ENCODE results near the gene ABI3BP.

Gene ABI3BP

DNA sequence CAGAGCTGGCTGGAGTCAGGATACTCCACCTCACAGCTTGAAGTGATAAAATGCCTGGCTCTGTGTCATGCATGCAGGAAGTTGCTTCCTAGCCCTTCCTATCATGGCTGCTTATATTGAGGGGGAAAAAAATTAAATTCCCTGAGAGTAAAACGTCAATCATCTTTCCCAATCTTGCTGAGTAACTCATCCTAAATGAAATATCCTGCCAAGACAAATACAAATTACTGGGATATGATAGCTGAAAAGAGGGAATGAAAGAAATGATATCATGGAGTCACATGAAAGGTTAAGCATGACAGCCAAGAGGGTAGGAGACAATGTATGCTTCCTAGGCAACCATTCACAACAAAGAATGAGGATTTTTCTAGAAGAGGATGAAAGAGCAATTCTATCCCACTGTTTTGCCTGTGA lies 110.6 kb downstream of the ABI3BP start:
- DNase-seq: no peak

DNA sequence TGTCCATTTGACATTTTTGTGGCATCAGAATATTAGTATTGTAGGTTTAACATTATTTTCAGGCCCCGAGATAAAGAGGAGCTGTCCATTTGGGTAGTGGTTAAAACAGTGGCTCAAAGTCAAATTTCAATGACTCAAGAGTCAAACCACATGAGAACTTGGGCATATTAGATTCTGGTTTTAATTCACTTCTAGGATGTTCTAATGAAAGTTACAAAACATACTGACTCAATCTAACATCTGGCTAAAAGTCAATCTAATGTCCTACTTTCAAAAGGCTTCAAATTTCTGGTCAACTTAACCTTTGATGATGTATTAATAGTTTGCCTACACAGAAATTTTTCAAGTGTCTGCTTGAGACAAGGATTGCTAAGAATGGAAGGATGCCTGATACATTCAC lies 112.4 kb downstream of the ABI3BP start:
- DNase-seq: no peak

DNA sequence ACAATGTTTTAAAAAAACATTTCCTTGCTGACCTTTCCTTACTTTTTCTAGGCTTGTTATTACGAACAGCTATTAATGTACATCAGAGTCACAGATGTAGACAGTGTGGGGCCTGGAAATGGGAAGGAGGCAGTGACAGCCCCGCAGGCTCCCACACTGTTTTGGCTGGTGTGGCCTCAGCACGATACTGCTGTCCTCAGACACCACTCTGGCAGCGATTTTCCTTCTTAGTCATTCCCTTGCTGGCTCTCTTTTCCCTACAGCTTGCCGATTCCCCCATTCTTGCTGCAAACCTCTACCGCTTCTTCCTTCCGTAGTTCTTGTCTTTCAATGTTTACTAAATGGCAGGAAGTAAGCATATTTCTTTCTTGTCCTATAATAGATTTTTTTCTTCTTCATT lies 113.1 kb downstream of the ABI3BP start:
- DNase-seq: no peak

DNA sequence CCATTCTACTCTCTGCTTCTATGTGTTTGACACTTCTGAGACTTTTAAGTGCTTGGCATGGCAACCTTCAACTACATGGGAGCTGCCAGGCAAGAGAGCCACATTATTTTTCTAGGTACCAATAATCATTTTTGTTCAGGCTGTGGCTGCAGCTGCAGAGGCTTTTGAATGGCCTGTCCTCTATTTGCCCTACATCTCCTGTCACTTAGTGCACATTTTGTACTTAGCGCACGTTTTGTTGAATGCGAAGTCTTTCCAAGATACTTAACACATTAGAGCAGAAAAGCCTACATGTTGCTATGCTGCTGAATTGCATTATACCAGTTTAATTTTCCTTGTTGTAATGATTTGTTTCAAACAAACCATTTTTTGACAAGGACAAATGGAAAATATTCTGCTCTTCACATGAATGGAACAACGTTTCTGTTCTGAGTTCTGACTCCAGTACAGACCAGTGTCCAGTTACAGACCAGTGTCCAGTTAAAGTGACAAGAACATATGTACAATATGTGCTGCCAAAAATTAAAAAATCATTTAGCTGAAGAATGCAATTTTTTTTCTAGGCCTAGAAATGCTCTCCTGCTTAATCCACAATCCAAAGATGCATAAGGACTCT lies 113.9 kb downstream of the ABI3BP start:
- no peak for DNase-seq

DNA sequence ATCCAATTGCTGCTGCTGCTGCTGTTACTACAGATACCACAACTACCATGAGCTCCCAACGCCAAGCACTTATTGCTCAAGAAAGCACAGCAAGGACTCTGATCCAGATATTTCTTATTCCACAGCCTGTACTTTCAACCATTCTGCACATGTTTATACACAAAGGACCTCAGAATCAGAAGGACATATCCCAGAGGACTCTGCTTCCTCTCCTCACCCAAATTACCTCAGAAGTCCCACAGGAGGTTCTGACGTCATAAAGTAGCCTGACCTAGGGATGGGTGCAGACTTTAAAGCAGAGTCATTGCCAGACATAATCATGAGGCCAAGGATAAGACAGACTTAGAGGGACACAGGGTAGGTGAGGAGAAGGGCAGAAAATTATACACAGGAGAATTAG lies 115.9 kb downstream of the ABI3BP start:
- DNase-seq: no peak

DNA sequence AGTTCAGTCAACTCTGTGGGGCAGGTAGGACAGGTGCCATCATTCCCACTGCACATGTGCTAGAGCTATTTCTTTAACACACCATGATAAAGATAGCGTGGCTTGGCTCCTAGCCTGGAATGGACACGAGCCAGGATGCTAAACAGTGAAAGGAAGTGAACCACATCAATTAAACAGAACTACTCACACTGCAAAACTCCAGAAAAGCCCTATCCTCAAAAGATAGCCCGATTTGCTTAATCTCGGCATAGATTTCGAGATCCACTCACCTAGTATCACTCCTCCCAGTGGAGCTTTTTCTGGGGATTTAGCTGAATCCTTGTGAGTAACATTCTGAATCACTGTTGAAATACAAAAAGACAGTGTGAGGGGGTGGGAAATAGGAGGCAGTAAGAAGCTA lies 118.0 kb downstream of the ABI3BP start:
- DNase-seq: no peak

DNA sequence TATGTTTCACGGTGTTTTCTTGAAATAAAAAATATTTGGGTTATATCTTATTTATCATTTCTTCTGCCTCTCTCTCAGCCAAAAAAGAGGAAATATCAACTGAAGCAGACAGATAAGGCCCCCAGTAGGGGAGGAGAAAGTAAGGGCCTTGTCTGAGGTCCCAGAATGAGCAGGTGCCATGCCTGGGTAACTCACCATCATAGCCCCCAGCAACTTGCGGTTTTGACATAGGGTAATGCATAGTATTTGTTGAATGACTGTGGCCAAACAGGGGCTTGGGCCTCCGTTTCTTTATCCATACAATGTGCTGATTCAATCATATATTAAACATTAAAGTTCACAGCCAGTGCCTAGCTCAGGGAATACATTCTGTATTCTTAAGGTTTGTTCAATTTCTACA lies 119.6 kb downstream of the ABI3BP start:
- DNase-seq: no peak

DNA sequence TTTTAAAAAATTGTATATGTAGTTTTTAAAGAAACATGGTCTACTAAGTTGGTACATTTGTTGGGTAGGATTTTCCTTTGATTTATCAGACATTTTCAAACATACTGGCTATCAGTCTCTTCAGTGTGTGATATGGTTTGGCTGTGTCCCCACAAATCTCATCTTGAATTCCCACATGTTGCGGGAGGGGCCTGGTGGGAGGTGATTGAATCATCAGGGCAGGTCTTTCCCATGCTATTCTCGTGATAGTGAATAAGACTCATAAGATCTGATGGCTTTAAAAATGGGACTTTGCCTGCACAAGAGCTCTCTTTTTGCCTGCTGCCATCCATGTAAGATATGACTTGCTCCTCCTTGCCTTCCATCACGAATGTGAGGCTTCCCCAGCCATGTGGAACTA lies 121.9 kb downstream of the ABI3BP start:
- DNase-seq: no peak

DNA sequence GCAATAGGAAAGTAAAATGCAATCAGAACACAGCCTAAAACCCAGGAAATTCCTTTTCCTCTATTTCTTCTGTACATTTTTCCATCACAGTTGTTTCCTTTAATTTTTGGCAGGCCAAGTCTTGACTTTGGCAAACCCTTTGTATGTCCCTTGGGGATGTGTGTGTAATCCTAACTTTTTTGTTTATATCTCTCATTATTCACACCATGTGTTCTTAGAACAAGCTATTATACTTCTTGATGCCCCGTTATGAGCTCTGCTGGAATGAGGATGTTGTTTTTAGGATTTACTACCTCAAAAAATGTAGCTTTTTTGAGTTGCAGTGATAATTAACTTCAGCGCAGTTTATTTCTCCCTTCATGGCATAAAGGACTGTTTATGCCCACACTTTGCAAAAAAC lies 123.4 kb downstream of the ABI3BP start:
- no peak for DNase-seq

DNA sequence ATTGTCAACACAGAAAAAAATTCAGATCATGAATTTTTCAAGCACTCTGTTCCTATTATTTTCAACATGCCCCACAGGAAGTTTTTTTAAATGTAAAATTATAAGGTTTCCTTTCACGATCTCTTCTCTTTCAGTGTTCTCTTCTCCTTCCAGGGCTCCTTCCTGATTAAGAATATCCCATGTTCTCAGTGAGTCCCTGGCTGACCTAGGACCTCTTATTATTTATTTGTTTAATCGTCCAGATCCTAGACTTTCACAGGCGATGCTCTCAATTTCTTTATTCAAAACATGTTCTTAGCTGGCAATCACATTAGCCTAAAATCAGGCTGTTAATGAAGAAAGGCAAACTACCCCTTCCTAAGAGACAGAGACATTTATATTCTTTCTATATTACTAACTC lies 124.3 kb downstream of the ABI3BP start:
- no peak for DNase-seq

DNA sequence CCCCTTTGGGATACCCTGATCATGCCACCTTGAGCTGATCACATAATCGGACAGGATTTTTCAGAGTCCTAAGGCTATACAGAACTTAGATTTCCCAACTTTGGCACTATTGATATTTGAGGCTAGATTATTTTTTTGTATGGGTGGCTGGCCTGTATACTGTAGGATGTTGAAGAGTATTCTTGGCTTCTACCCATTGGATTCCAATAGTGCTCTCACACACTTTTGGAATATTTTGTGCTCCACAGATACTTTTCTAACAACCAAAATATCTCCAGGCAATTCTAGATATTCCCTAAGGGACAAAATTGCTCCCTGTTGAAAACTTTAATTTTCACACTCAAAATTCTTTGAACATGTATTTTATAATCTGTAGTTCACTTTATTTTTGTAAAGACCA lies 125.1 kb downstream of the ABI3BP start:
- no peak for DNase-seq

DNA sequence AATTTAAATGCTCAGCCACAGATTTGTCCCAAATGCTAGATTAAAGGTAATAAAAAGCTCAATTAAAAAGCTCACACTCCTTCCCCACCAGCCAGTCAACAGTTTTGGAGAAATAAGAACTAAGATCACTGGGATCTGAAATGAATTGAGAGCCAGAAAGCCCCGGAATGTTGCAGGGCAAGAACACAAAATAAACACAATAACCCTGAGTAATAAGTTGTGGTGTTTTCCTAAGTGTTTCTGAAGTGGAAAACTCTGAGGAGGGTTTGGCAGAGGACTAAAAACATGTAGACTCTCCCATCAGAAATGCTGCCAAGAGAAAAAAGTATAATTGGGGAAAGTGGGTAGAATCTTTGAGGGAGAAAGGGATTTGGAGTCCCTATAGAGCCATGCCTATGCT lies 127.8 kb downstream of the ABI3BP start:
- no peak for DNase-seq

DNA sequence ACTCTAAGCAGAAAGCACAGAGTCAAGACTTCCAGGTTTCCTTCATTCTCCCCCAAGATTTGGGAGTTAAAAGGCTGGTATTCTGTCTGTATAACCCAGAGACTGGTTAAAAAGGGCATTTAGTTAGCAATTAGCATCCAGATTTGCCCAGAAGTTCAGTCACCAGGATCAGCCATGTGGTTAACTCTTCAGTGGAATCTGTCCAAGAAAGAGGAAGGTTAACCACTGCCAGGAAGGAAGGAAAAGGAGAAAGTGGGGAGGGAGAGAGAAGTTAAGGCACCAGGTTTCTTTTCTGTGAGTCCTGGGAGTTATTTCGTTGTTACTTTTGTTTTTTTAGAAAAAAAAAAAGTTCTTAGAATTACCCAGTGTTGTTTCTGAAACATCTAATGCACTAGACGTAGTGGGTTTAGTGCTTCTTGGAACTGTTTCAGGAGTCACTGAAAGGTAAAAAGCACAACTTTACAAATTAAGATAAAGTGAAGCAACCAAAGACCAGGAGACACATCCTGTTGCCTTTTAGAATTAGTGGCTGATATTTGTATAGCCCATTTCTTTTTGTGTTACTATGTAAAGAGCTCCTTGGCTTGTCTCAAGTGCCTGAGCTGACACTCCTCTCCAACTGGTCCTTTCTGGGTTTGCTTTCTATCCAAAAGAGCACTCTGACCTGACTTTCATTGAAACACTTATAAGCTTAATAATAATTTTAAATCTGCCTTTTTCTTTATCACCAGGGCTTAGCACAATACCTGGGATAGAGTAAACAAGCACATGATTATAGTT lies 128.6 kb downstream of the ABI3BP start:
- DNase-seq: no peak

DNA sequence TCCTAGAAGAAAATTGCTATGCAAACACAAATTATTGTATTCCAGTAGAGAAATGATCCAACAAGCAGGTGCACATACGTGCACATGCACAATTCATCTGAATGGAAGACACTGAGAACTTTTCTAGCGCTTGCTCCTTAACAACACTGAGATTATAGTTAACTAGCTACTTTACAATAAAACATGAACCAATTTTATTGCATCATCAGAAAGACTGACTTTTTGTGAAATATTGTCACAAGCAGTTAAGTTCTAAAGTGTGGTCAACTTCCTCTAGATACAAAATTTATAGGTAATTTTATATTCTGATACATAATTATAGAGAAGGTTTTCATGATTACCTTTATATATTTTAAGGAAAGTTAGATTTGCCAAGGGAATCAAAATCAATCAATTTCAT lies 135.4 kb downstream of the ABI3BP start:
- DNase-seq: no peak

DNA sequence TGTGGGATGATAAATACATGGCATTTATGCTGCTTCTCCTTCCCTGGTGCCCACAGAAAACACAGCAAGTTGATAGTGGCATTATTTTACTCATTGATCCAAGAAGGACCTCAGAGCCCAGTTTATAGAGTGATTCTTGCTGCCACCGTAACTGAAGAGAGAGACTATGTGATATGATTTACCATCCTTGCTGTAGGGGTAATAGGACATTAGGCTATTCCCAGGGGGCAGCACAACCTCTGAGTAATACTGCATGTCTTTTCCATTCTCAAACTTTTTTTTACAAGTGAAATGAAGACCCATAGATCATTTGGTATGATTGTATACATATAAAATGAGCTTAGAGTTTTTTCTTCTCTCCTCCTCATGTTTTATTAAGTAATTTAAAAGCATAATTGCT lies 136.4 kb downstream of the ABI3BP start:
- DNase-seq: no peak

DNA sequence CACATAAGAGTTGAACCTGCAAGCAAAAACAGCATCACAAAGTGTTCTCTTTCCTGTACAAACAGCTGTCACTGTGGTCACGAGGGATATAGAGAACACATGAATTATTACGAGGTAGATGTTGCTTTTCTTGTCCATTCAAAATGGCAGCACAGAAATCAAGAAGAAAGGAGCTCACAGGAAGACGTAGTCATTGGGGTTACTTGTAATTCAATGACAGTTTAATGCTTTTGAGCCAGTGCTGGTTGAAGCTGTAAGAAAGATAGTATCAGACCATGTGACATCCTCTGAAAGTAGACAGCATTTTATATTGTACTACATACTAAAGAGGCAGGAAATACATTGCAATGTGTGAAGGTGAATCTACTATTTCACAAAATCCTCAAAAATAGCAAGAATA lies 140.4 kb downstream of the ABI3BP start:
- DNase-seq: no peak

DNA sequence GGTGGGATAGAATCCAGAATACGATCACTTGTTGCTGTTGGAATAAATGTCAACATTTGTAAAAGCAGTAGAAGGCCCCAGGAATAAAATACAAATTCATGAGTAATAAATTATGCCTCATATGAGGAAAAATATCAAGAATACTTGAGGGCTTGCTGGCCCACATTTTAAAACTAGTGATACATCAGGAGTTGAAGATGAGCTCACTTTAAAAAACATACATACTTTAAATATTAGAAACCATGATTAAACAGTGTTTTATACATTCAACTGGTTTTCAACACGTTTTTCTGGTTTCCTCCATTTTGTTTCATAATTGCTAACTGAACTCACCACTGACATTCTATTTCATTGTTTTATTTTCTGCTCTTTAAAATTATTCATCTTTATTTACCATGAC lies 142.5 kb downstream of the ABI3BP start:
- no peak for DNase-seq

DNA sequence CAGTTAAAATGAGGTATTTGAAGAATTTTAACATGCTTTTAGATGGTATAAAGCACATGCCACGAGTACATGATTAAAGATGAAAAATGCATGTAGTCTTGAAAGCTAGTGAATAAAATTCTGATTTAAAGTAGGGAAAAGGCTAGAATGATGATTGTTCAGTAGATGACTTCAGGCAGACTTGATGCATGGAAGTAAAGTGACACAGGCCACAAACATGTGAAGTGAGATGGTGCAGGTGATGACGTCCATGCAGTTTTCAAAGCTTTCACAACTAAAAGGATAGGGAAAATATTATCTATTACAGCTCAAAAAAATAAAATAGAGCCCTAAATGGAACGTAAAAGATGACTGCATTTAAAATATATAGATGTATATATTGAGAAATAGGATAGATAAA lies 143.1 kb downstream of the ABI3BP start:
- no peak for DNase-seq

DNA sequence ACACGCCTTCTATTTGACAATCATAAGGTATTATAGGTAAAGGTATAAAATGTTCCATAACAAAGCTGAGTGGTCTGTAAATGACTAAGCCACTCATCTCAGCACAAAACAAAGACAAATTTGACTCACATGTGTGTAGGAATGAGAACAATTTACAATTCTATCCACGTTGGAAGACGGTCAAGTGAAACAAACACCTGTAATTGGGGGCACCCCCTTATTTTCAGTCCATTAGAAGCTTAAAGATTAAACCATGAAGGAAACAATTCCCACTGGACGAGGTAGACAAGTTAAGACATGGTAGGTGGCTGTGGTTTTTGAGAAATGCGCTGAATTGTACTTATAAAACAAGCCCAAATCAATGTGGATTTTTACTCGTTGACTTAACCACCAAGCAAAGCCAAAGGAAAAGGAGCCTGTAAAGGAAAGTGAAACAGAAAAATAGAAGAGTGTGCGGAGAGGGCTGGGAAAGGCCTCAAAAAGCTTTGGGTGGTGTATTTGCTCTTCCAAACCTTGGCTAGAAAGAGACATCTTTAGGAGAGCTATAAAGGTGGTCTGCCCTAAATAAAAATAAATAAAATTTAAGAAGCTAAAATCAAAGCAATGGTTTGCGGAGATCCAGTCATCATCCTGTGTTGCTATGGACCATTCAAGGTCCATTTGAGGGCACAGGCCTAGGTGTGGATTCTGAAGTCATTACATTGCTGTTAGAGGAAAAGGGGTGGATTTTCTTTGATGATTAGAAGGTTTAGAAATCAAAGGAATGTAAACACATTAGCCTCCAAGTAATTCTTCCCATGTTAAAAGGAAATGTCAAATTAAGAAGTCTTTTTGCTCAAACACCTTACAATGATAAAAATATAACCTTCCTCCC lies 148.9 kb downstream of the ABI3BP start:
- DNase-seq: no peak

DNA sequence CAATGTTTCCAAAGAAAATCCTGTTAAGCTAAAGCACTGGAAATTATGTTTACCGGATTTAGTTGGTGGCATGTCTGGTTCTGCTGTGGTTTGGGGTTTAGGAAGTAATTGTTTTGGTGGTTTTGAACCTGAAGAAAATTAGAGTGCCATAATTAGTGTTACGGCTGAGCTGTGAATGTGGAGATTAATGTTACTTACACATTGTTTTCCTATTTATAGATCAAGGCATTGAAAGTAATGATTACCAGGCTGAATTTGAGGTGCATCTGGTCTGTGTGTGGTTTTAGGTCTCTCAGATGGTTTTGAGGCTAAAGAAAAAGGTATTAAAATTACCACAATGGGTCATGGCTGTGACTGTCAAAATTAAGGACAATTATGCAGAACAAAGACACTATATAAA lies 155.1 kb downstream of the ABI3BP start:
- no peak for DNase-seq

DNA sequence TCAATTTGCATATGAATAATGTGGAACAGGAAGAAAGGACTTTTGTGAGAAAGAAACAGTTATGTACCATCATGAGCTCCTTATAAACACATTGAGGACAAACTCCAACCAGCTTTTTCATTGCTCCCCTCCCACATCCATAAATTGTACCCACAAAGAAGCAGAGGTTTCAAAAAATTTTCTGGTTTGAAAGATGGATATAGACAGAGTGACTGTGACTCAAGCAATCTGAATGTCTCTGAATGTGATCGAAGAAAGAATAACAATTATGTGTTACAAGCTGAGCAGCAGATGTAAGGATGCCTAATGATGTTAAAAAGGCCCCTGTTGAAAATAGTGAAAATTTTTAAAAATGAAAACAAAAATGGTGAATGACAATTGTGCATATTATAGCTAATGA lies 156.6 kb downstream of the ABI3BP start:
- DNase-seq: no peak

DNA sequence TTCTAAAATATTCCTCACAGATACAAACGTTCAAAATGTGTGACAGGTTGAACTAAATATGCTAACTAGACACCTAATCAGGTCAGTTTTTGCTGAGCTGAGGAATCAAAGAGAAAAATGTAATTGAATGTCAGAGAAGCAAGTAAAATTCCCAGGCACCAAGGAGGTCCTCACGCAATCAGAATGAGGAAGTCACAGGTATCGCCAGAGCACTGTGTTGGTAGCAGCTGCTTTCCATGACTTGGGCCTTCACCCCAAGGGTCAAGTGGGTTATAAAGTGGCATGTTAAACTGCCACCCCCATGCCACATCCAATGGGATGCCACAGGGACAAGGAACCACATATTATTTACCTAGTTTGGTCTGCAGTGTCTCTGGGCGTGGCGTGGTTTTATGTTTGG lies 158.9 kb downstream of the ABI3BP start:
- no peak for DNase-seq

DNA sequence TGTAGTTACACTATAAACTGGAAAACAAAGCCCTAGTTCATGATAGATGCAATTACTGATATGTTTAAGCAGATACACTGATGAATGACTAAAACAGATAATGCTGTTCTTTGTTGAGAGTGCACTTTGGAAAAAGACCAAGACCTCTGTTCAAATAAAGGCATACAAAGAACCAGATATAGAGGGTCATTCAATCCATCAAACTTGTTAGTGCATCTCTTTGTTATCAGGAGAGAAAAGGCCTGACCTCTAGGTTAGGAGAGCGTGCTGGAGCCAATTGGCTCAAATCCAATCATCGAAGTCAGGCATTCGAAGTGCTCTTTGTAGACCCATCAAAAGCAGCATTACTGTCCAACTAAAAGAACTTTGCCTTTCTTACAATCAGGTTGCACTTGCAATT lies 159.7 kb downstream of the ABI3BP start:
- no peak for DNase-seq

DNA sequence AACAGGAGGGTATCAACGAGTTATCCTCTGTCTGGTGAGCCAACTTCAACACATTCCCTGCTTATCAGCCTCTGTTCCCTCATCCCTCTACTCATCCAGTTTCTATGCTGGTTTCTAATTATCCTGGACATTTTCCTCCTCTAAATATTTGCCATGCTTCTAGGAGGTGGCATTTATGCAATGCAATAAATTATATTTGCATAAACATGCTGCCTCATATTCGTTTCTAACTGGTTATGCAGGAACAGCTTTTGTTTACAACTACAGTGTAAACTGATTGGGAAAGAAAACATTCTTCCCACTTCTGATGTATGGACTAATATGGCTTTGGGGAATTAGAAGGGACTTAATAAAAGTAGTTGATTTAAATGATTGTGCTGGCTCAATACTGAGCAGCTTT lies 161.6 kb downstream of the ABI3BP start:
- DNase-seq: no peak

Measured in stimulated activated CD8-positive, alpha-beta memory T cell treated with anti-CD3 and anti-CD28 coated beads, Interleukin-4, amount 100 ng/mL, for 48 hours (primary cell).